ENCODE measurements around the gene KRT26.

DNA sequence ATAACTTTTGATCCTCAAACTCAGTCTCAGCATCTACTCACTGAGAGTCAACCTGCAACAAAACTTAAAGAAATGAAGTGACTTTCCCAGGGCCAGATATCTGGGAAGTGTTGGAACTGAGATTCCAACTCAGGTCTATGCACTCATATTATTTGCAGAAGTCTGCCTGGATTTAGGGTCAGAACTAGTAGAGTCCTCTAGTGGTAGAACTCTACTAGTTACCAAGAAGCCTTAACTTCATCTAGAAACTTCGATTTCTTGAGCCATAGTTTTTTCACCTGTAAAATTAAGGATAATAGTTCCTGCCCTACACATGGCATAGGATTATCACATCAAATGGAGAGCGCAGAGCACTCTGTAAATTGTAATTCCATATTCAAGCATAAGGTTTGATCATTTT is 45.1 kb downstream of the KRT26 start:
- no peak for TF ChIP-seq POLR2A (IDR thresholded peaks at IDR 0.05; ENCODE audit: low read length)
- no peak for TF ChIP-seq GATA1 (IDR thresholded peaks at IDR 0.05; ENCODE audit: low read depth, low read length)
